ENCODE data around the gene NRXN3.

GRCh38 chr14:78401866-78402265 is 231.7 kb downstream of the NRXN3 start:
- TF ChIP-seq POLR2A (IDR thresholded peaks at IDR 0.05) (no peak), CTCF (IDR thresholded peaks at IDR 0.05) (no peak)

Measured in heart left ventricle (tissue), 13 donors.